HG03565 (cell line): Measurements from ENCODE around the gene NECTIN4.
"Not testable (repeated sequence)": the region's sequence is repeated elsewhere in the genome, so short reads cannot be mapped to it uniquely, and the experiment has no call there.

Experiments used
- ATAC-seq: cut with Tn5 transposase; IDR thresholded peaks from one replicate; pipeline ENCODE4 v1.9.1; 2021; ENCODE audit warnings: mild to moderate bottlenecking, moderate library complexity; ENCODE audit not compliant: unreplicated experiment

NECTIN4 gene

GRCh38 chr1:161089251-161089924 is at the start of gene NECTIN4:
Gene NECTIN4 (minus strand): TSS chr1:161089558. CDS start chr1:161089296, 262 bp downstream.
- no peak for ATAC-seq

GRCh38 chr1:161138431-161138830 is 49.1 kb upstream of the NECTIN4 start:
- ATAC-seq = no peak

GRCh38 chr1:161137881-161138280 is 48.5 kb upstream of the NECTIN4 start:
- no peak for ATAC-seq

DNA sequence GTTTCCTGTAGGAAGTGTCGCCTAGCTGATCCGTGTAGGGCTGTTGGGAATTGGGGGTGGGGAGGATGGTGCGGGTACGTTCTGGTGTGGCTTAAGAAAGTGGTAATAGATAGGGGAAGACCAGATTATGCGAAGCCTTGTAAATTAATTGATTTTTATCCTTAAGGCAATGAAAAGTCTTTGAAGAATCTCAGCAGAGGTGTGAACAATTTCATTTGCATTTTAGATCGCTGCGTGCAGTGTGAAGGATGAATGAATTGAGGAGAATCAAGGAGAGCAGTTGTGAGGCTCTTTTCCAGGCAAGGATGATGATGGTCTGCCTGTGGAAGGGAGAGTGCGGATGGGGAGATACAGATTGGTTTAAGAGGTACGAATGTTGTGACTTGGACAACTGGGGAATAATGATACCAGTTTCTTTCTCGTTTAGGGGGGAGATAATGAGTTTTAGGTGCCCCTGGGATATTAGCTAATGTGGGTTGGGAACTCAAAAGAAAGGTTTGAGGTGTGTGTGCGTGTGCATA is 43.9 kb upstream of the NECTIN4 start:
- no peak for ATAC-seq

DNA sequence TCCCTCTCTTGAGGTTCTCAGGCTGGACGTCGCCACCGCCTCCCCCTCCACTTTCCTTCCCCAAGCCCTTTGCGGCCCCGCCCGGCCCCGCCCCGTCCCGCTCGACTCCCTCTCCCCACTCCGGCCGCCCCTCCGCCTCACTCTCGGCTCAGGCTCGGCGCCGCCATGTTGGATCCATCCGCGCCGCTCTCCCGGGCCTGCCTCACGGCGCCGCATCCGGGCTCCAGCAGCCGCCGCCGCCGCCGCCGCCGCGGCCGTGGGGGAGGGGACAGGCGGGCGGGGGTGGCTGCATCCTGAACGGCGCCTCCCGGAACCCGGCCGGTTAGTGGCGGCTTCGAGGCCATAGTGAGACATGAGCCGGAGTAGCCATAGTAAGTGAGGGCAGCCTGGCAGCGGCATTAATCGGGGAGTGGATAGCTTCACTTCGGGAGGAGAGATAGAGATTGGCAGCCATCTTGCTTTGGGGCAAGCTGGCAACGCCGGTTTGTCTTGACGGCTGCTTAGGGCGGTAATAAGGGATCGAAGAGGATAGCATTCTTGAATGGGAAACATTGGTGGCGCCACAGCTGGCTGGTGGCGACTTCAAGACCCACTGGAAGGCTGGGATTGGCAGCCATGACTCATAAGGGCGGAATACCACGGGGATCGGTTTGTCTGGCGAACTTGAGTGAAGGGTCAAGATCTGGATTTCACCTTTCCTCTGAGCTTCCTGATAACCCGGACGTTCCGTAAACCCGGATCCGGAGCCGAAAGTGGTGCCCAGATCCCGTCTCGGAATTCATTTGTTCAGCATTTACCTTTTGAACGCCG is 43.3 kb upstream of the NECTIN4 start, which contains the start of gene DEDD:
Gene DEDD, minus strand, starts transcription at position 258 of the 810 bp plus-strand sequence. CDS start 8,205 bp downstream, outside the sequence.
- ATAC-seq = peak; percentile 92

GRCh38 chr1:161131523-161132409 is 42.4 kb upstream of the NECTIN4 start:
- no peak for ATAC-seq

- no peak for ATAC-seq
Measured at GRCh38 chr1:161130266-161130665, 40.9 kb upstream of the NECTIN4 start.

DNA sequence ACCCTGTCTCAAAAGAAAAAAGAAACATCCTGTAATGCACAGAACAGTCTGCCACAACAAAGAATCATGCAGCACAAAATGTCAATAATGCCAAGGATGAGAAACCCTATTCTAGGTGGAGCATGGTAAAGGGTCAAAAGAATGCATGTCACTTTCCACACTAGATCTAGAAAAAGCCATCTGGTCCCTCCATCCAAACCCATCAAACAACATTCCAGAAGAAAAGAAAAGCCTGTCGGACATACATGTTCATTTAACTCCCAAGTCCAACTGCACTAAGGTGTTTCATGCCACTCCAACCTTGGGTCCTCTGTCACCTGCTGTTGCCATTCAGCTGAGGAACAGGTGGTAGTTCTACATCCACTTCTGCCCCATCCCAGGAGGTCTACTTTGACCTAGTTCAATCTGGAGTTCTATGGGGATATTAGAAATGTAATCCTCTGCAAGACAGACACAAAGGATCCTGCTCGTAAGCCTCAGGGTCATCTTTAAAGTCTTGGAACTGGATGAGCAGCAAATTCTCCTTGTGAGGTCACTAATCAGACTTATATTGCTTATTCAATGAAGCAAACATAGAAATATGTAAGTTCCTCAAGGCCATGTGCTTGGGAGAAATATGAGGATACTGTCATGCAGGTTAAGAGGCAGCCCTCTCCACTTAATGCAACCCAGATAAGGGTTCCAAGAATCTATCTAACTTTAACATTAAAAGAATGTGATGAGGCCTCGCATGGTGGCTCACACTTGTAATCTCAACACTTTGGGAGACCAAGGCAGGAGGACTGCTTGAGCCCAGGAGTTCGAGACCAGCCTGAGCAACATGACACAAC is 39.4 kb upstream of the NECTIN4 start:
- no peak for ATAC-seq

- ATAC-seq = no peak
Measured at GRCh38 chr1:161127649-161128048, 38.3 kb upstream of the NECTIN4 start.

DNA sequence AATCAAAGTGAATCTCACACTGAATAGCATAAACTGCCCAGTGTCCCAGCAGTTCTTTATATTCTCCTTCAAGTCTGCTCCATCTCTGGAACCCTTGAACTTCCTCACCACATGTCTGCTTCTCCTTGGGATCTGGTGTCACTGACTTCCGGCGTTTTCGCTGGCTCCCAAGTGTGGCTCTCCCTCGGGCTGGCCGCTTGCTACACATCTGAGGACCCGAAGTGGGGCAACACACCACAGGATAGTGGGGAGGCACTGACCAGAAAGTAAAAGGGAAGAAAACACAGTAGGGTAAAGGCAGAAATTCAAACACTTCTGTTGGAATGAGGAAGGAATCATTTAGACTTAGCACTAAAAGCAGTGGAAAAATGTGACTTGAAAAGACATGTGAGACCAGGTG is 33.6 kb upstream of the NECTIN4 start:
- no peak for ATAC-seq

DNA sequence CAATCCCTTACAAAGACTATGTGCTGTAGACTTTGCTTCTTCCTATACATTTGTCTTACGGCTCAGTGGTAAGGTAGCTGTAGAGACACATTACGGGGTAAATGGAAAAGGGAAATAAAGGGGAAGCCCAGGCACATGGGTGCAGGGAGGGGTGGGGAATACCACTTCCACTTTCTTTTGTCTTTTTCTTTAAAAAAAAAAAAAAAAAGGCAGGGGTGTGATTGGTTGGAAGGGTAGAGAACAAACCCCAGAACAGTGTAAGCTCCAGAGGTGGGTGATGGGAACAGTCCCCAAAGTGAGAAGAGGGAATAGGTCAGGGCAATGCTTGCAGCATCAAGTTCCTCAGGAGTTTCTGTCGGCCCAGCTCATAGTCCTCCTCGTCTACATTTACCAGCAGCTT is 32.5 kb upstream of the NECTIN4 start:
- ATAC-seq = no peak

DNA sequence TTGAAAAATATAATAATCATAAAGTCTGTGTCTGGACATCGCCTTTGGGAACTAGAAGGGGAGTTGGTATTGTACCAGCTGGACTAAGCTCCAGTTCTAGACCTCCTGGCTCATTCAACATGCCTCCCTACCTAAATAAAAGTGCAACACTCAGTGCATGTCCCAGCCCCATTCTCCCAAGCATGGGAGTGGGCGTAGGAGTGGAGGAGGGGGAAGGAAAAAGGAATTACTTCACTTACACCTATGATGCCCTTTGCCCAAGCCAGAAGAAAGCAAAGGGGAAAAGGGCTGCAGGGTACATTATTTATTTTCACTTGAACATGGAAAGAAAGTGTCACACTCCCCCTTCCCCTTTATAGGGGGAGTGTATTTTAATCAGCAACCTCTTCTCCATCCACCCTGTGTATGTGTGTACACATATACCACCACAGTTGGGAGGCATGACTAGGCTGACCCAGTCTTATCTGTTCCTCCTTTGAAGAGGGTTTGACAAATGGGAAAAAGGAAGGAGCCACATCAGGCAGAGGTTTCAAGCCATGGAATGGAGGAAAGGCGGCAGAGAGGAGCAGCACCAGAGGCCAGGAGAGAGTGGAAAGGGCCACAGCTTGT is 31.8 kb upstream of the NECTIN4 start:
- no peak for ATAC-seq

GRCh38 chr1:161119092-161119903 is 29.9 kb upstream of the NECTIN4 start:
- ATAC-seq = no peak

- ATAC-seq = peak; percentile 68
Measured at GRCh38 chr1:161117759-161118581, 28.6 kb upstream of the NECTIN4 start, which contains the start of the genes NIT1 and PFDN2. Gene NIT1 (plus strand): TSS chr1:161118105. CDS start chr1:161118177, 72 bp downstream. Gene PFDN2 (minus strand): TSS chr1:161118037. CDS start chr1:161118026, 11 bp downstream.

GRCh38 chr1:161115961-161116360 is 26.6 kb upstream of the NECTIN4 start:
- not testable (repeated sequence) for ATAC-seq

- ATAC-seq = no peak
Measured at GRCh38 chr1:161115132-161115711, 25.9 kb upstream of the NECTIN4 start.

DNA sequence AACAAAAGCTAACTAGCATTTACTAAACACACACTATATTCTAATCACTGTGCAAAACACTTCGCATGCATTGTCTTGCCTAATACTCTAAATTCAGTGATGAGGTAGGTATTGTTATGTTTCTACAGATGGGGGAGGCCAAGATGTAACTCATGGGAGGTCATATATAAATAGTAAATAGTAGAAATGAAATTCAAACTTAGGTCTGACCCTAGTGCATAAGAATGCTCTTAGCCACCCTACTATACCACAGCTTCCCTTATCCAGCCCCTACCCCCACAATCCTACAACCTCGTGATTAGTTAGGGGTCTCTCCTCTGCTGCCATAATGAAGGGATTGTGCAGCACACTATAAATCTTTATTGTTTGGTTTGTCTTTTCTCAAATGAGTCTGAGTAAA is 25.2 kb upstream of the NECTIN4 start:
- ATAC-seq = no peak
